Muscle of back (tissue), 11 donors: ENCODE results near the gene FZD8. TPM values are rescaled to one million over a fixed set of nuclear protein-coding genes. Genes with fewer than 3 reads are reported as not detected.

Experiments used
- DNase-seq, 3 donors: peaks; one replicate each; pipeline versions ENCODE4 v3.0.0 to v3.0.0-alpha.2; 2013
- polyA plus RNA-seq, 10 donors: library from polyadenylated mRNA; unstranded; fragments of 120-200 nt; gene quantifications; one replicate each; pipeline ENCODE4 v1.2.1, GENCODE V29; 2013; ENCODE audit not compliant: insufficient read length in 10 of 10

The FZD8 gene
- polyA plus RNA-seq, 10 donors, result 17.4 to 35.0 (median 28.4) TPM

GRCh38 chr10:35643151-35644049, 1.3 kb upstream of the FZD8 start:
- DNase-seq, result peak; percentile 71 to 96 (median 93)

- DNase-seq, result no peak
Measured at GRCh38 chr10:35642793-35643114, 658 bp upstream of the FZD8 start.

GRCh38 chr10:35641676-35642034, 441 bp downstream of the FZD8 start:
- DNase-seq, result no peak

GRCh38 chr10:35640951-35641675, 983 bp downstream of the FZD8 start:
- peak; percentile 60 to 89 (median 60) for DNase-seq

GRCh38 chr10:35640474-35640873, 1.6 kb downstream of the FZD8 start:
- DNase-seq, result peak; percentile 60 to 78 (median 70)

- peak in 1 of 3 donors; percentile 77 for DNase-seq
Measured at GRCh38 chr10:35639728-35640401, 2.2 kb downstream of the FZD8 start.

GRCh38 chr10:35639021-35639727, 2.9 kb downstream of the FZD8 start:
- peak in 1 of 3 donors; percentile 40 for DNase-seq

GRCh38 chr10:35638101-35638500, 4.0 kb downstream of the FZD8 start:
- peak in 1 of 3 donors; percentile 55 for DNase-seq

- DNase-seq, result peak in 1 of 3 donors; percentile 70
Measured at GRCh38 chr10:35637462-35637861, 4.6 kb downstream of the FZD8 start.

GRCh38 chr10:35636956-35637355, 5.1 kb downstream of the FZD8 start:
- DNase-seq, result no peak

GRCh38 chr10:35635576-35635975, 6.5 kb downstream of the FZD8 start:
- peak; percentile 72 to 86 (median 80) for DNase-seq

GRCh38 chr10:35633006-35633980, 8.8 kb downstream of the FZD8 start:
- DNase-seq, result peak in 1 of 3 donors; percentile 21

GRCh38 chr10:35632027-35632426, 10.1 kb downstream of the FZD8 start:
- no peak for DNase-seq

GRCh38 chr10:35631404-35631803, 10.7 kb downstream of the FZD8 start:
- DNase-seq, result no peak

GRCh38 chr10:35626971-35627507, 15.1 kb downstream of the FZD8 start:
- no peak for DNase-seq

- DNase-seq, result no peak
Measured at GRCh38 chr10:35614312-35614711, 27.8 kb downstream of the FZD8 start.

GRCh38 chr10:35613597-35614226, 28.4 kb downstream of the FZD8 start:
- DNase-seq, result peak in 1 of 3 donors; percentile 65

GRCh38 chr10:35613107-35613440, 29.0 kb downstream of the FZD8 start:
- no peak for DNase-seq

GRCh38 chr10:35612385-35613106, 29.6 kb downstream of the FZD8 start:
- peak in 1 of 3 donors; percentile 27 for DNase-seq
